ENCODE results near the gene ASMTL. TPM values are rescaled to one million over a fixed set of nuclear protein-coding genes. Genes with fewer than 3 reads are reported as not detected.

Gene ASMTL
- total and polyA plus RNA-seq, 2 of the 13 experiments (the other 11 are each of a cell fraction or from before 2014, with no cell fraction given): 5.6 to 16.3 TPM

DNA sequence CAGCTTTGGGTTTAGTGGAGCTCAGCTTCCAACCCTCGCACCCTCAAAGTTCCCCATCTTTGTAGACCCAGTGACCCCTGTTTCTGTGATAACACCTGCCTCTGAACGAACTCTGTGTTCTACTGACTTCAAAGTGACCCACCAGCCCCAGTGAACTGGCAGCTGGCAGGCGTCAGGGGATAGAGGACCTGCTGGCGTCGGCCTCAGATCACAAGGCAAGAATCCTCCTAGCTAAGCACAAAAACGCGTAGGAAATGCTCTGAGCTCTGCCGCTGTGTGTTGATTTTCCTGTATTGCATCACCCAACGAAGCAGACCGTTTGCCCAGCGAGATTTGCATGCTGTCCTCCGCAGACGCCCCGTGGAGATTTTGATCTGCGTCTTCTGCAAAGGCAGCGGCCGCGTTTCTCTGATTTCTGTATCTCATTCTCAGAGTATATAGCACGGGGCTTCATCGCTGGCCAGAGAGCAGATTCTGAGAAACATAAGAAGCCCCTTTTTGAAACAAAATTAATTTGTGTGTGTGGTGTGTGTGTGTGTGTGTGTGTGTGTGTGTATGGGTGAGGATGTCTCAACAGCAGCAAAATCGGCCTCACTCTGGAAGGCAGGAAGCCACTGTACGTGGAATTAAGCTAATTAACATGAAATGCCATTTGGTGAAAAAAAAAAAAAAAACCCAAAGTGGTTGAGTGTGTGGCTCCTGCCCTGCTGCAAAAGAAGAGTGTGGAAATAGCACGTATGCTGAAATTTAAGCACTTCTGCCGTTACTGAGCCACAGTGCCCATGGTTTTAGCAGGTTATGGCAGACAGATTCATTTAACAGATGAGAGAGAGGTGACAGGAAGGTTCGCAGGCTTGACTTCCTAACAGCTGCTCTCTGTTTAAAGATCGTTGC lies 29.2 kb upstream of the ASMTL start (continued):
- TF ChIP-seq, protein P1, sequence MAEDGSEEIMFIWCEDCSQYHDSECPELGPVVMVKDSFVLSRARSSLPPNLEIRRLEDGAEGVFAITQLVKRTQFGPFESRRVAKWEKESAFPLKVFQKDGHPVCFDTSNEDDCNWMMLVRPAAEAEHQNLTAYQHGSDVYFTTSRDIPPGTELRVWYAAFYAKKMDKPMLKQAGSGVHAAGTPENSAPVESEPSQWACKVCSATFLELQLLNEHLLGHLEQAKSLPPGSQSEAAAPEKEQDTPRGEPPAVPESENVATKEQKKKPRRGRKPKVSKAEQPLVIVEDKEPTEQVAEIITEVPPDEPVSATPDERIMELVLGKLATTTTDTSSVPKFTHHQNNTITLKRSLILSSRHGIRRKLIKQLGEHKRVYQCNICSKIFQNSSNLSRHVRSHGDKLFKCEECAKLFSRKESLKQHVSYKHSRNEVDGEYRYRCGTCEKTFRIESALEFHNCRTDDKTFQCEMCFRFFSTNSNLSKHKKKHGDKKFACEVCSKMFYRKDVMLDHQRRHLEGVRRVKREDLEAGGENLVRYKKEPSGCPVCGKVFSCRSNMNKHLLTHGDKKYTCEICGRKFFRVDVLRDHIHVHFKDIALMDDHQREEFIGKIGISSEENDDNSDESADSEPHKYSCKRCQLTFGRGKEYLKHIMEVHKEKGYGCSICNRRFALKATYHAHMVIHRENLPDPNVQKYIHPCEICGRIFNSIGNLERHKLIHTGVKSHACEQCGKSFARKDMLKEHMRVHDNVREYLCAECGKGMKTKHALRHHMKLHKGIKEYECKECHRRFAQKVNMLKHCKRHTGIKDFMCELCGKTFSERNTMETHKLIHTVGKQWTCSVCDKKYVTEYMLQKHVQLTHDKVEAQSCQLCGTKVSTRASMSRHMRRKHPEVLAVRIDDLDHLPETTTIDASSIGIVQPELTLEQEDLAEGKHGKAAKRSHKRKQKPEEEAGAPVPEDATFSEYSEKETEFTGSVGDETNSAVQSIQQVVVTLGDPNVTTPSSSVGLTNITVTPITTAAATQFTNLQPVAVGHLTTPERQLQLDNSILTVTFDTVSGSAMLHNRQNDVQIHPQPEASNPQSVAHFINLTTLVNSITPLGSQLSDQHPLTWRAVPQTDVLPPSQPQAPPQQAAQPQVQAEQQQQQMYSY (CRISPR knock-in tag; IDR thresholded peaks at IDR 0.05): no peak
- peak; percentile 56; the same call in 1 of the 2 replicates for TF ChIP-seq HIVEP1 (CRISPR knock-in tag; IDR thresholded peaks at IDR 0.05)
- no peak for TF ChIP-seq NAIF1 (CRISPR knock-in tag; IDR thresholded peaks at IDR 0.05; ENCODE audit: borderline replicate concordance)
- TF ChIP-seq, protein P2, sequence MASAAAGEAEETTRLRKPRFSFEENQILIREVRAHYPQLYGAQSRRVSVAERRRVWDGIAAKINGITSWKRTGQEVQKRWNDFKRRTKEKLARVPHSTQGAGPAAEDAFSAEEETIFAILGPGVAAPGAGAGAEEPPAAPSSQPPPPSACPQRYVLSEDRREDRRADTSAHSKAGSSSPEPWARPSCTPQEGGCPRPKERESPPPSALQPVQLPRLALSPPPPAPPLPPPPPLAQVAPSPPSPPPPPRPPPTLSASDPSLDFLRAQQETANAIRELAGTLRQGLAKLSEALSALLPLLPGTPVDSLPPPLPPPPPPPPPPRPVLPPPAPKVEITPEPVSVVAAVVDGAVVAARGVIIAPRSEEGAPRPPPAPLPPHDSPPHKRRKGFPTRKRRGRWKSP (CRISPR knock-in tag; IDR thresholded peaks at IDR 0.05): peak; percentile 60; the same call in 1 of the 2 replicates
- TF ChIP-seq NFKBIZ (CRISPR knock-in tag; IDR thresholded peaks at IDR 0.05): peak; percentile 72
- peak; percentile 55; the same call in 1 of the 2 replicates for TF ChIP-seq ISL2 (CRISPR knock-in tag; IDR thresholded peaks at IDR 0.05)
- TF ChIP-seq U2AF1 (optimal IDR thresholded peaks at IDR 0.05; ENCODE audit: low read depth, low read length): no peak
- TF ChIP-seq SKI (IDR thresholded peaks at IDR 0.05; ENCODE audit: partially characterized antibody): peak; percentile 41
- no peak for TF ChIP-seq BORCS8-MEF2B (CRISPR knock-in tag; IDR thresholded peaks at IDR 0.05)
- peak; percentile 85 for TF ChIP-seq FOXA3 (CRISPR knock-in tag; IDR thresholded peaks at IDR 0.05)
- TF ChIP-seq JARID2 (CRISPR knock-in tag; IDR thresholded peaks at IDR 0.05; ENCODE audit: insufficient replicate concordance): no peak
- TF ChIP-seq DMAP1 (CRISPR knock-in tag; IDR thresholded peaks at IDR 0.05): peak; percentile 65
- no peak for TF ChIP-seq NKX3-1 (CRISPR knock-in tag; IDR thresholded peaks at IDR 0.05)
- TF ChIP-seq ZNF850 (CRISPR knock-in tag; conservative IDR thresholded peaks at IDR 0.05): no peak
- TF ChIP-seq, protein P3, sequence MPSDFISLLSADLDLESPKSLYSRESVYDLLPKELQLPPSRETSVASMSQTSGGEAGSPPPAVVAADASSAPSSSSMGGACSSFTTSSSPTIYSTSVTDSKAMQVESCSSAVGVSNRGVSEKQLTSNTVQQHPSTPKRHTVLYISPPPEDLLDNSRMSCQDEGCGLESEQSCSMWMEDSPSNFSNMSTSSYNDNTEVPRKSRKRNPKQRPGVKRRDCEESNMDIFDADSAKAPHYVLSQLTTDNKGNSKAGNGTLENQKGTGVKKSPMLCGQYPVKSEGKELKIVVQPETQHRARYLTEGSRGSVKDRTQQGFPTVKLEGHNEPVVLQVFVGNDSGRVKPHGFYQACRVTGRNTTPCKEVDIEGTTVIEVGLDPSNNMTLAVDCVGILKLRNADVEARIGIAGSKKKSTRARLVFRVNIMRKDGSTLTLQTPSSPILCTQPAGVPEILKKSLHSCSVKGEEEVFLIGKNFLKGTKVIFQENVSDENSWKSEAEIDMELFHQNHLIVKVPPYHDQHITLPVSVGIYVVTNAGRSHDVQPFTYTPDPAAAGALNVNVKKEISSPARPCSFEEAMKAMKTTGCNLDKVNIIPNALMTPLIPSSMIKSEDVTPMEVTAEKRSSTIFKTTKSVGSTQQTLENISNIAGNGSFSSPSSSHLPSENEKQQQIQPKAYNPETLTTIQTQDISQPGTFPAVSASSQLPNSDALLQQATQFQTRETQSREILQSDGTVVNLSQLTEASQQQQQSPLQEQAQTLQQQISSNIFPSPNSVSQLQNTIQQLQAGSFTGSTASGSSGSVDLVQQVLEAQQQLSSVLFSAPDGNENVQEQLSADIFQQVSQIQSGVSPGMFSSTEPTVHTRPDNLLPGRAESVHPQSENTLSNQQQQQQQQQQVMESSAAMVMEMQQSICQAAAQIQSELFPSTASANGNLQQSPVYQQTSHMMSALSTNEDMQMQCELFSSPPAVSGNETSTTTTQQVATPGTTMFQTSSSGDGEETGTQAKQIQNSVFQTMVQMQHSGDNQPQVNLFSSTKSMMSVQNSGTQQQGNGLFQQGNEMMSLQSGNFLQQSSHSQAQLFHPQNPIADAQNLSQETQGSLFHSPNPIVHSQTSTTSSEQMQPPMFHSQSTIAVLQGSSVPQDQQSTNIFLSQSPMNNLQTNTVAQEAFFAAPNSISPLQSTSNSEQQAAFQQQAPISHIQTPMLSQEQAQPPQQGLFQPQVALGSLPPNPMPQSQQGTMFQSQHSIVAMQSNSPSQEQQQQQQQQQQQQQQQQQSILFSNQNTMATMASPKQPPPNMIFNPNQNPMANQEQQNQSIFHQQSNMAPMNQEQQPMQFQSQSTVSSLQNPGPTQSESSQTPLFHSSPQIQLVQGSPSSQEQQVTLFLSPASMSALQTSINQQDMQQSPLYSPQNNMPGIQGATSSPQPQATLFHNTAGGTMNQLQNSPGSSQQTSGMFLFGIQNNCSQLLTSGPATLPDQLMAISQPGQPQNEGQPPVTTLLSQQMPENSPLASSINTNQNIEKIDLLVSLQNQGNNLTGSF (CRISPR knock-in tag; IDR thresholded peaks at IDR 0.05): no peak
- TF ChIP-seq REXO4 (CRISPR knock-in tag; IDR thresholded peaks at IDR 0.05; ENCODE audit: borderline replicate concordance): no peak
- TF ChIP-seq ZNF143 (CRISPR knock-in tag; IDR thresholded peaks at IDR 0.05): peak; percentile 28; the same call in 1 of the 2 replicates
- no peak; the same call in 1 of the 2 replicates for TF ChIP-seq ZNF782 (CRISPR knock-in tag; IDR thresholded peaks at IDR 0.05; ENCODE audit: borderline replicate concordance)
- peak; percentile 67 for TF ChIP-seq ETV6 (CRISPR knock-in tag; conservative IDR thresholded peaks at IDR 0.05)
- peak; percentile 87 for TF ChIP-seq SAP130 (CRISPR knock-in tag; IDR thresholded peaks at IDR 0.05; ENCODE audit: low read depth)
